ENCODE results near the gene ALKBH3. TPM values are rescaled to one million over a fixed set of nuclear protein-coding genes. Genes with fewer than 3 reads are reported as not detected.

ALKBH3 gene
- total RNA-seq, 2 experiments from 2014 or later = 41.9 to 42.3 TPM

GRCh38 chr11:43954241-43954640 is 73.6 kb downstream of the ALKBH3 start:
- ATAC-seq = no peak
- Mint-ChIP-seq H3K27me3 (peaks cover 20% of the 10 kb centered on the region), H3K36me3 (ENCODE audit: low read depth) (no peaks in the 10 kb centered on the region), H3K4me1 (no peaks in the 10 kb centered on the region), H3K4me3 (no peak overlapping the region), H3K27ac (no peak overlapping the region), H3K9me3 (ENCODE audit: low read depth) (no peaks in the 10 kb centered on the region)
- ChIA-PET POLR2A (no interaction called here), CTCF (no interaction called here)
- DNase-seq = no peak
- intact Hi-C loops (cut with DNase I, micrococcal nuclease) = no loop called here

- ChIA-PET CTCF (interaction anchor here (0.6 to 1.1 kb wide), 2 partner anchors 11 to 100 kb away, joined by 3 read pairs; no protein-coding TSS in a partner anchor), POLR2A (no interaction called here)
- Mint-ChIP-seq H3K36me3 (ENCODE audit: low read depth) (no peaks in the 10 kb centered on the region), H3K4me3 (no peak overlapping the region), H3K27me3 (peaks cover 16% of the 10 kb centered on the region), H3K27ac (no peak overlapping the region), H3K4me1 (no peaks in the 10 kb centered on the region), H3K9me3 (ENCODE audit: low read depth) (no peaks in the 10 kb centered on the region)
- ATAC-seq (no peak), DNase-seq (no peak)
- intact Hi-C loops (cut with DNase I, micrococcal nuclease) = no loop called here
These were observed 74.9 kb downstream of the ALKBH3 start for GRCh38 chr11:43955381-43956118.

GRCh38 chr11:43957571-43957970 is 76.9 kb downstream of the ALKBH3 start:
- H3K36me3 Mint-ChIP-seq (ENCODE audit: low read depth) = no peaks in the 10 kb centered on the region
- no peak overlapping the region for H3K27ac Mint-ChIP-seq
- H3K27me3 Mint-ChIP-seq = peaks cover 17% of the 10 kb centered on the region
- H3K9me3 Mint-ChIP-seq (ENCODE audit: low read depth) = no peaks in the 10 kb centered on the region
- ChIA-PET POLR2A (no interaction called here), CTCF (no interaction called here)
- H3K4me3 Mint-ChIP-seq = no peak overlapping the region
- no peak for DNase-seq
- intact Hi-C loops (cut with DNase I, micrococcal nuclease) = no loop called here
- no peaks in the 10 kb centered on the region for H3K4me1 Mint-ChIP-seq
- ATAC-seq = no peak

- intact Hi-C loops (cut with DNase I, micrococcal nuclease) = no loop called here
- ChIA-PET POLR2A (no interaction called here), CTCF (interaction anchor here (1.2 kb wide), 1 partner anchor 47 kb away, joined by 3 read pairs; no protein-coding TSS in a partner anchor)
- DNase-seq (no peak), ATAC-seq (no peak)
- Mint-ChIP-seq H3K27me3 (peaks cover 18% of the 10 kb centered on the region), H3K4me3 (no peak overlapping the region), H3K9me3 (ENCODE audit: low read depth) (no peaks in the 10 kb centered on the region), H3K36me3 (ENCODE audit: low read depth) (no peaks in the 10 kb centered on the region), H3K4me1 (no peaks in the 10 kb centered on the region), H3K27ac (no peak overlapping the region)
These were observed 78.8 kb downstream of the ALKBH3 start for GRCh38 chr11:43959321-43959995.

DNA sequence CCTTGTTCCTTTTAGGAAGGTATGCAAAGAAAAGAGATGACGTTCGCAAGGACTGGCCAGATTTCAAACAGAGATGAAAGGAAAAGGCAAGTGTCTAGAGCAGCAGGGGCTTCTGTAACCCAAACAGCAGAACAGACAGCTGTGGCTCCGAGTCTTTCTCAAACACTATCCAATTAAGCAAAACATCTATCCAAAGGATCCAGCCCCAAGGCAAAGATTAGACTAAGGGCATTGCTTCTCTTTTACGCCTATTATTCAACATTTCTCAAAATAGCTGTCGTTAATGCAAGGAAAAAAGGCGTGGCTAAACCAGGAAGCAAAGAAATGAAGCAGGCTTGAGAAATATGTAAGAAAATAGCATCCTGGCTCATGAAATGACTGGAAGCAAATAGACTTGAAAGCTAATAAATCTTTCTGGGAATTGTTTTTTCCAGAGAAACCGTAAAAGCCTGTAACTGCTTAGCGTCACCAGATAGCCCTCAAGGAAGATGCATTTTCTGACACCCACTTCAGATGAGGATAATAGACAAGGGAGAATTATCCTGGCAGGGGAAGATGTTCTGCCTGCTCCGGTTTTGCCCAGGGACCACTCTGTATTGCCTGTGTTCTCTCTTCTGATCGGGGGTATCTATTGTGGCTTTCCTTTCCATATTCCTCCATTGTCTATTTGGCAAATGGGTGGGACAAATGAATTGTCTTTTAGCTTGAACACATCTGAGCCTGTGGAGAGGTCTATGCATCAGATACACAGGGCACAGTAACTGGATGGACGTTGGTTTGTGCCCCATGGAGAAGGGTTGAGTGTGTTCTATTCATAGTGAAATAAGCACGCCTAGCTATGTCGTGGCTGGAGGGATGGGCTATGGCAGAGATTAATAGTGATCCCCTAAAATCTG is 82.0 kb downstream of the ALKBH3 start:
- DNase-seq (no peak), ATAC-seq (no peak)
- ChIA-PET POLR2A (no interaction called here), CTCF (no interaction called here)
- Mint-ChIP-seq H3K27ac (no peak overlapping the region), H3K9me3 (ENCODE audit: low read depth) (no peaks in the 10 kb centered on the region), H3K27me3 (peaks cover 24% of the 10 kb centered on the region), H3K4me1 (no peaks in the 10 kb centered on the region), H3K36me3 (ENCODE audit: low read depth) (no peaks in the 10 kb centered on the region), H3K4me3 (no peak overlapping the region)
- intact Hi-C loops (cut with DNase I, micrococcal nuclease) = no loop called here

DNA sequence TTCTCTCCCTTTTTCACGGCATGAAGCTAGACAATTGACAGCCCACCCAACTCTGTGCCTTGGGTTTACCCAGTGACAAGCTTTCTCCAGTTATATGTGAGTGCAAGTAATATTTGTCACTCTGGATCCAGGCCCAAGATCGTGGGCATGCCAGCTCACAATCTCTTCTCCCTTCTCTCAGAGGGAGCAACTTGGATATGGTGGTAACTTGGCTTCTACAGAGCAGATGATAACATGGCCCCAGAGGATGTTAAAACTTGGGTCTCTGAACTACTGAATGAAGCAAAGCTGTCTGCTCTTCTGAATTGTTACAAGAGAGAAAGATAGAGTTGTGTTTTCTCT is 82.6 kb downstream of the ALKBH3 start:
- no peaks in the 10 kb centered on the region for H3K36me3 Mint-ChIP-seq (ENCODE audit: low read depth)
- intact Hi-C loops (cut with DNase I, micrococcal nuclease) = no loop called here
- DNase-seq (no peak), ATAC-seq (no peak)
- no peaks in the 10 kb centered on the region for H3K9me3 Mint-ChIP-seq (ENCODE audit: low read depth)
- H3K4me1 Mint-ChIP-seq = no peaks in the 10 kb centered on the region
- peaks cover 24% of the 10 kb centered on the region for H3K27me3 Mint-ChIP-seq
- H3K4me3 Mint-ChIP-seq = no peak overlapping the region
- ChIA-PET CTCF (no interaction called here), POLR2A (no interaction called here)
- no peak overlapping the region for H3K27ac Mint-ChIP-seq

GRCh38 chr11:43967661-43968060 is 87.0 kb downstream of the ALKBH3 start:
- no peak overlapping the region for H3K27ac Mint-ChIP-seq
- DNase-seq (no peak), ATAC-seq (no peak)
- no peaks in the 10 kb centered on the region for H3K9me3 Mint-ChIP-seq (ENCODE audit: low read depth)
- no peaks in the 10 kb centered on the region for H3K4me1 Mint-ChIP-seq
- no peaks in the 10 kb centered on the region for H3K36me3 Mint-ChIP-seq (ENCODE audit: low read depth)
- peaks cover 21% of the 10 kb centered on the region for H3K27me3 Mint-ChIP-seq
- intact Hi-C loops (cut with DNase I, micrococcal nuclease) = no loop called here
- H3K4me3 Mint-ChIP-seq = no peak overlapping the region
- POLR2A ChIA-PET = no interaction called here
- CTCF ChIA-PET = no interaction called here

- ChIA-PET CTCF (no interaction called here), POLR2A (no interaction called here)
- H3K27ac Mint-ChIP-seq = no peak overlapping the region
- no peaks in the 10 kb centered on the region for H3K9me3 Mint-ChIP-seq (ENCODE audit: low read depth)
- H3K4me1 Mint-ChIP-seq = no peaks in the 10 kb centered on the region
- ATAC-seq (no peak), DNase-seq (no peak)
- intact Hi-C loops (cut with DNase I, micrococcal nuclease) = no loop called here
- peaks cover 17% of the 10 kb centered on the region for H3K27me3 Mint-ChIP-seq
- H3K36me3 Mint-ChIP-seq (ENCODE audit: low read depth) = no peaks in the 10 kb centered on the region
- no peak overlapping the region for H3K4me3 Mint-ChIP-seq
These were observed 88.1 kb downstream of the ALKBH3 start for GRCh38 chr11:43968719-43969118.

GRCh38 chr11:43969543-43969942 is 88.9 kb downstream of the ALKBH3 start:
- intact Hi-C loops (cut with DNase I, micrococcal nuclease) = no loop called here
- Mint-ChIP-seq H3K36me3 (ENCODE audit: low read depth) (no peaks in the 10 kb centered on the region), H3K27me3 (peaks cover 17% of the 10 kb centered on the region), H3K27ac (no peak overlapping the region), H3K4me3 (no peak overlapping the region), H3K4me1 (no peaks in the 10 kb centered on the region), H3K9me3 (ENCODE audit: low read depth) (peaks cover under 1% of the 10 kb centered on the region)
- ChIA-PET CTCF (interaction anchor here (0.6 kb wide), 1 partner anchor 399 kb away, joined by 3 read pairs; no protein-coding TSS in a partner anchor), POLR2A (no interaction called here)
- no peak for DNase-seq
- no peak for ATAC-seq

Other genes with a start within 250 kb of the ALKBH3 start
- 10 to 100 TPM; 57.6 to 68.9 TPM for gene HSD17B12, start 200.1 kb upstream of the ALKBH3 start, total RNA-seq
- gene C11orf96, start 61.8 kb downstream of the ALKBH3 start, total RNA-seq = under 1 TPM; 0.42 to 0.62 TPM
- not detected for gene ACCSL, start 167.2 kb downstream of the ALKBH3 start, total RNA-seq
- gene ACCS, start 185.4 kb downstream of the ALKBH3 start, total RNA-seq = 1 to 10 TPM; 6.6 to 7.2 TPM
- 10 to 100 TPM; 18.4 to 20.6 TPM for gene EXT2, start 214.8 kb downstream of the ALKBH3 start, total RNA-seq